Thyroid gland (tissue), 4 donors: ENCODE results near the gene VPS37C. TPM values are rescaled to one million over a fixed set of nuclear protein-coding genes. Genes with fewer than 3 reads are reported as not detected.

Experiments
- DNase-seq, 2 donors: peaks; one replicate each; pipeline ENCODE4 v3.0.0-alpha.2; 2019
- H3K27ac ChIP-seq, 3 donors: fragments of 200-600 bp; sonication (generic); 1 replicate in 2 of 3; 2 replicates in 1 of 3; pipeline ENCODE4 v1.5.1; 2016 to 2019; ENCODE audit warnings: mild to moderate bottlenecking in 1 of 3, moderate library complexity in 1 of 3
- H3K27me3 ChIP-seq: fragments of 200-600 bp; sonication (generic); one replicate; pipeline ENCODE4 v1.5.1; 2019
- H3K36me3 ChIP-seq, 2 donors: fragments of 200-600 bp; sonication (generic); one replicate each; pipeline ENCODE4 v1.5.1; 2016 to 2019
- H3K4me1 ChIP-seq, 2 donors: fragments of 200-600 bp; sonication (generic); one replicate each; pipeline ENCODE4 v1.5.1; 2017 to 2019
- H3K4me3 ChIP-seq, 3 donors: fragments of 200-600 bp; sonication (generic); replicated peaks in 1 of 3; 1 replicate in 2 of 3; 2 replicates in 1 of 3; pipeline ENCODE4 v1.5.1; 2016; ENCODE audit warnings: mild to moderate bottlenecking in 1 of 3
- H3K9me3 ChIP-seq: fragments of 200-600 bp; sonication (generic); one replicate; pipeline ENCODE4 v1.5.1; 2017
- CTCF ChIP-seq, 6 experiments: fragments of 200-600 bp in 3 of 6; fragments of 450-650 bp in 3 of 6; sonication (generic) in 3 of 6; IDR thresholded peaks; one replicate each; pipeline ENCODE4 v1.5.1; 2016 to 2019; ENCODE audit warnings: antibody characterized with exemption in 6 of 6, mild to moderate bottlenecking in 2 of 6, inconsistent platforms in 1 of 6, moderate library complexity in 1 of 6
- POLR2A ChIP-seq, 2 donors: fragments of 450-650 bp; IDR thresholded peaks; one replicate each; pipeline ENCODE4 v1.6.1; 2017; ENCODE audit warnings: antibody characterized with exemption in 2 of 2, mild to moderate bottlenecking in 2 of 2, moderate library complexity in 1 of 2
- WGBS, 2 donors: methylation state at CpG; one replicate each; pipeline ENCODE4 v1.1.5; 2017; 5-methylcytosine and 5-hydroxymethylcytosine counted together
- intact Hi-C: fragments of 100-400 bp; cut with DNase I; formaldehyde crosslinking; loops from one replicate; pipeline ENCODE4 v1.15.1; 2023
- total RNA-seq, 4 donors: library from RNA; depleted of rRNA; stranded (reverse); fragments of >200 nt; gene quantifications; one replicate each; pipeline ENCODE4 v1.2.3, GENCODE V29; 2016

The VPS37C gene
- total RNA-seq, 4 donors from 2014 or later: 13.0 to 18.2 (median 15.9) TPM

GRCh38 chr11:61144511-61145179 lies 16.6 kb downstream of the VPS37C start:
- peaks cover 15 to 30% of the 10 kb centered on the region in 2 donors for H3K4me1 ChIP-seq
- TF ChIP-seq POLR2A (IDR thresholded peaks at IDR 0.05) (no peak), CTCF (IDR thresholded peaks at IDR 0.05) (no peak)
- H3K27ac ChIP-seq: no peak overlapping the region
- intact Hi-C loops: no loop called here
- DNase-seq: no peak
- no peaks in the 10 kb centered on the region for H3K9me3 ChIP-seq
- no peaks in the 10 kb centered on the region for H3K36me3 ChIP-seq
- no peak overlapping the region for H3K4me3 ChIP-seq
- H3K27me3 ChIP-seq: no peaks in the 10 kb centered on the region
- WGBS, 2 donors: 81 to 83% methylated on average over 16 of the region's 16 CpGs

GRCh38 chr11:61142424-61142823 lies 18.8 kb downstream of the VPS37C start:
- 100% methylated on average over 1 of the region's 1 CpG for WGBS, 2 donors
- intact Hi-C loops: no loop called here
- H3K4me1 ChIP-seq: peaks cover 10 to 28% of the 10 kb centered on the region in 2 donors

GRCh38 chr11:61141601-61142028 lies 19.6 kb downstream of the VPS37C start:
- no peak for TF ChIP-seq CTCF (IDR thresholded peaks at IDR 0.05)
- TF ChIP-seq POLR2A (IDR thresholded peaks at IDR 0.05): no peak
- intact Hi-C loops: no loop called here
- H3K4me1 ChIP-seq: peaks cover 10 to 28% of the 10 kb centered on the region in 2 donors

More at GRCh38 chr11:61142424-61142823, 18.8 kb downstream of the VPS37C start:
- TF ChIP-seq POLR2A (IDR thresholded peaks at IDR 0.05) (no peak), CTCF (IDR thresholded peaks at IDR 0.05) (no peak)
- DNase-seq: no peak
- Histone ChIP-seq H3K27me3 (no peaks in the 10 kb centered on the region), H3K9me3 (no peaks in the 10 kb centered on the region), H3K36me3 (no peaks in the 10 kb centered on the region), H3K4me3 (no peak overlapping the region), H3K27ac (no peak overlapping the region)

GRCh38 chr11:61140416-61140815 lies 20.8 kb downstream of the VPS37C start:
- H3K27me3 ChIP-seq: no peaks in the 10 kb centered on the region
- intact Hi-C loops: no loop called here
- no peaks in the 10 kb centered on the region for H3K9me3 ChIP-seq
- peak in 1 of 2 donors; percentile 36 for DNase-seq
- no peak overlapping the region for H3K4me3 ChIP-seq
- TF ChIP-seq POLR2A (IDR thresholded peaks at IDR 0.05): no peak
- no peak for TF ChIP-seq CTCF (IDR thresholded peaks at IDR 0.05)
- peaks cover 10 to 28% of the 10 kb centered on the region in 2 donors for H3K4me1 ChIP-seq
- H3K27ac ChIP-seq: no peak overlapping the region
- no peaks in the 10 kb centered on the region for H3K36me3 ChIP-seq
- 64 to 65% methylated on average over 4 of the region's 4 CpGs for WGBS, 2 donors

More at GRCh38 chr11:61141601-61142028, 19.6 kb downstream of the VPS37C start:
- H3K27ac ChIP-seq: no peak overlapping the region
- H3K27me3 ChIP-seq: no peaks in the 10 kb centered on the region
- no peak overlapping the region for H3K4me3 ChIP-seq
- H3K36me3 ChIP-seq: no peaks in the 10 kb centered on the region
- WGBS, 2 donors: 63 to 65% methylated on average over 3 to 10 of the region's 10 CpGs
- H3K9me3 ChIP-seq: no peaks in the 10 kb centered on the region
- peak; percentile 46 to 47 for DNase-seq

GRCh38 chr11:61139387-61139786 lies 21.8 kb downstream of the VPS37C start:
- DNase-seq: no peak
- H3K27ac ChIP-seq: no peak overlapping the region
- peaks cover 10 to 28% of the 10 kb centered on the region in 2 donors for H3K4me1 ChIP-seq
- H3K27me3 ChIP-seq: no peaks in the 10 kb centered on the region
- 69 to 73% methylated on average over 6 of the region's 6 CpGs for WGBS, 2 donors
- no peaks in the 10 kb centered on the region for H3K36me3 ChIP-seq
- intact Hi-C loops: no loop called here
- TF ChIP-seq POLR2A (IDR thresholded peaks at IDR 0.05): no peak
- no peak for TF ChIP-seq CTCF (IDR thresholded peaks at IDR 0.05)
- H3K4me3 ChIP-seq: no peak overlapping the region
- no peaks in the 10 kb centered on the region for H3K9me3 ChIP-seq
